Right kidney (tissue), 9 donors: ENCODE data around the gene MYO18B.
"Not testable (repeated sequence)": the region's sequence is repeated elsewhere in the genome, so short reads cannot be mapped to it uniquely, and the experiment has no call there.

ENCODE experiments used
- DNase-seq: peaks from one replicate; pipeline ENCODE4 v3.0.0-alpha.2; 2016
- long read RNA-seq, 8 donors: transcript quantifications; one replicate each; lab custom pipeline, GENCODE V29; 2026

The MYO18B gene, protein sequence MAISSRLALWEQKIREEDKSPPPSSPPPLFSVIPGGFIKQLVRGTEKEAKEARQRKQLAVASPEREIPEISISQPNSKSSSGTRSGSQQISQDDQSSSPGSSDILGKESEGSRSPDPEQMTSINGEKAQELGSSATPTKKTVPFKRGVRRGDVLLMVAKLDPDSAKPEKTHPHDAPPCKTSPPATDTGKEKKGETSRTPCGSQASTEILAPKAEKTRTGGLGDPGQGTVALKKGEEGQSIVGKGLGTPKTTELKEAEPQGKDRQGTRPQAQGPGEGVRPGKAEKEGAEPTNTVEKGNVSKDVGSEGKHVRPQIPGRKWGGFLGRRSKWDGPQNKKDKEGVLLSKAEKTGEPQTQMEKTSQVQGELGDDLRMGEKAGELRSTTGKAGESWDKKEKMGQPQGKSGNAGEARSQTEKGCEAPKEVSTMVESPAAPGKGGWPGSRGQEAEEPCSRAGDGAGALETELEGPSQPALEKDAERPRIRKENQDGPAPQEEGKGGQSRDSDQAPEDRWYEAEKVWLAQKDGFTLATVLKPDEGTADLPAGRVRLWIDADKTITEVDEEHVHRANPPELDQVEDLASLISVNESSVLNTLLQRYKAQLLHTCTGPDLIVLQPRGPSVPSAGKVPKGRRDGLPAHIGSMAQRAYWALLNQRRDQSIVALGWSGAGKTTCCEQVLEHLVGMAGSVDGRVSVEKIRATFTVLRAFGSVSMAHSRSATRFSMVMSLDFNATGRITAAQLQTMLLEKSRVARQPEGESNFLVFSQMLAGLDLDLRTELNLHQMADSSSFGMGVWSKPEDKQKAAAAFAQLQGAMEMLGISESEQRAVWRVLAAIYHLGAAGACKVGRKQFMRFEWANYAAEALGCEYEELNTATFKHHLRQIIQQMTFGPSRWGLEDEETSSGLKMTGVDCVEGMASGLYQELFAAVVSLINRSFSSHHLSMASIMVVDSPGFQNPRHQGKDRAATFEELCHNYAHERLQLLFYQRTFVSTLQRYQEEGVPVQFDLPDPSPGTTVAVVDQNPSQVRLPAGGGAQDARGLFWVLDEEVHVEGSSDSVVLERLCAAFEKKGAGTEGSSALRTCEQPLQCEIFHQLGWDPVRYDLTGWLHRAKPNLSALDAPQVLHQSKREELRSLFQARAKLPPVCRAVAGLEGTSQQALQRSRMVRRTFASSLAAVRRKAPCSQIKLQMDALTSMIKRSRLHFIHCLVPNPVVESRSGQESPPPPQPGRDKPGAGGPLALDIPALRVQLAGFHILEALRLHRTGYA (N-terminal part only)
- long read RNA-seq, donor 1, result 0 reads
- long read RNA-seq, donor 2, result 0 reads
- long read RNA-seq, donor 3, result 0 reads
- long read RNA-seq, donor 4, result 0 reads
- long read RNA-seq, donor 5, result 0 reads
- long read RNA-seq, donor 6, result 0 reads
- long read RNA-seq, donor 7, result 0 reads
- long read RNA-seq, donor 8, result 0 reads

GRCh38 chr22:25741692-25742626 is at the start of gene MYO18B:
Gene MYO18B, plus strand, starts transcription at chr22:25742188. Its CDS starts 18,905 bp downstream, at chr22:25761093.
- DNase-seq, result no peak

GRCh38 chr22:25692397-25693267 is 49.4 kb upstream of the MYO18B start:
- DNase-seq, result no peak

- no peak for DNase-seq
Measured at GRCh38 chr22:25693268-25693565, 48.8 kb upstream of the MYO18B start.

- DNase-seq, result no peak
Measured at GRCh38 chr22:25694196-25694907, 47.6 kb upstream of the MYO18B start.

DNA sequence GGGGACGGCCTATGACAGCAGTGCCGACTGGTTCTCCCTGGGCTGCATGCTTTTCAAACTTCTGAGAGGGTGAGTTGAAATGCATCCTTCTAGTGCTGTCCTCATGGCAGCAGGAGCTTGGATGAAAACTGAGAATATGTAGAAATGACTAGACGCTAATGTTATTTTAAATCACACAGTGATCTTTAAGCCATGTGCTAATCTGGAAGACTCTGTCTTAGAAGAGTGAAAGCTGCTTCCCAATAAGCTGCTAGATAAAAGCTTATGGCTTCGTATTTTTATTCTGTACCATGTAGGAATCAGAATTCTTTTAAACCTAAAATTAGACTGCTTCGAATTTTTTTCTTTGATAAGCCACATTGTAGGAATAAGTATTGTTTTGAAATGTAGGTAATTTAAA is 46.8 kb upstream of the MYO18B start:
- DNase-seq, result no peak

- peak; percentile 22 for DNase-seq
Measured at GRCh38 chr22:25696763-25697162, 45.2 kb upstream of the MYO18B start.

DNA sequence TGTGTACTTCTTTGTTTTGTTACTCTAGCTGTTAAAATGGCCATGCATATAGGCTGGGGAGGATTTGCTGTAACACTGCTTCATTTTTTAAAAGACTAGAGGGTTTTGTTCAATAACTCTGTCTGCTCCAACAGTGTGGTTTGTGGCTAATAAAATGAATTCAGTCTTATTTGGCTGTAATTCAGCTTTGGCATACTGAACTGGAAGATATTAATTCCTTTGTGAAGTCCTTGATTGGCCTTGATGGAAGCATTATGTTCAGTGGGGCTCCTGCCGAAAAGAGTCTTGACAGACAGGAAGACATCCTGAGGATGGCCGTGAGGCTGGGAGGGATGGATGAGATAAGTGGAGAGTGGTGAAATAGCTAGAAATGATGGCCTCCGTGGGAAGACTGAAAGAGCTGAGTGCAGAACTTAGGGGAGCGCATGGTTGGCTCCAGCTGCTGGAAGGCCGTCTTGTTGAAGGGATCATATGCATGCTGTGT is 44.8 kb upstream of the MYO18B start:
- DNase-seq, result no peak

GRCh38 chr22:25697978-25698377 is 44.0 kb upstream of the MYO18B start:
- DNase-seq, result no peak

DNA sequence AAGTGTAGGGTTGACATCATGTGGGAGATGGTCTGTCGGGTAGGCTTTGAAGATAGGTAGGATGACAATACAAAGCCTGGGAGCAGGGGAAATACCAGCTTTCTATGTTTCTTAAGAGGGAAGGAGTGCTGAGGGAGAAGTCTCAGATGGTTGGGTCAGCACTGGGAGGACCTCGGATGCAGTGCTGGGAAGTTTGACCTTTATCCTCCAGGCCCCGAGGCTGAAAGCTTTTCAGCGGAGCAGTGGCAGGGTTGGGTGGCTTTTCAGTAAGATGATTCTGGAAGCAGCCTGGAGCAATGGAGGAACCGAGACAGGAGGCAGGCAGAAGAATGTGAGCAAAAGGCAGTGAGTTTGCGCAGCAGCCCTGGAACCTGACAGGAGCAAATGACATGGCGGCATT is 43.5 kb upstream of the MYO18B start:
- DNase-seq, result no peak

DNA sequence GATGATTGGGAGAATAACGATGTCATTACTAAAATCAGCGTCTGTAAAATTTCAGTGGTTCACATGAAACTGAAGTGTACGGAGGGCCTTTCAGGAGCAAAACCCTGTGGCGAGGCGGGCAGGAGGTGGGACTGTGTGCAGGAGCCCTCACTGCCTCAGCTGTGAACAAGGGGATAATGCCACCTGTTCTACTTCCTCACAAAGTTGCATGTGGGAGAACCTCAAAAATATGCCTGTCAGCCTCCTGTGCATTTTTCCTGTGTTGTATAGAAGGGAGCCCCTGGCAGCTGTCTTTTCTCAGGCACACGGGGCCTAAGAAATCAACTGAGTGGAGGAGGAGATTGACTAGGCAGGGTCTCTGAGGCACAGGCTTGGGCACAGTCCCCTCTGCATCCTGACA is 43.0 kb upstream of the MYO18B start:
- no peak for DNase-seq

GRCh38 chr22:25701056-25701780 is 40.8 kb upstream of the MYO18B start:
- DNase-seq, result no peak

DNA sequence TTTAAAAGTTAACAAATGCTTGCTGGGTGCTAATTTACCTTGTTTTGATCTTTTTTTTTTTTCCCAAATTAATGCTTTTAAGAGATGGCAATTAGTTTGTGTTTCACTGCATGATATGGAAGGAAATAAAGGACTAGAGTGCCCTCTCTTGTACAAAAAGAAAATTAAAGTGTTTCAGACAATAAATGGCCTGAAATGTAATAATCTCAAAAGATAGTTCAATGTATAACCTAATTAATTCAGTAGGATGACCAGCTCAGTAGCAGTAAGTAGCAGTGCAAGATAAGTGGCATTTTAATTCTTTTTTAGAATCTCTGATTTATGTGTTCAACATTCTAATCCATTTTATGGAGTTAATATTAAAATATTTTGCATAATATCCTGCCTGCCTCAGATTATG is 39.9 kb upstream of the MYO18B start:
- no peak for DNase-seq

DNA sequence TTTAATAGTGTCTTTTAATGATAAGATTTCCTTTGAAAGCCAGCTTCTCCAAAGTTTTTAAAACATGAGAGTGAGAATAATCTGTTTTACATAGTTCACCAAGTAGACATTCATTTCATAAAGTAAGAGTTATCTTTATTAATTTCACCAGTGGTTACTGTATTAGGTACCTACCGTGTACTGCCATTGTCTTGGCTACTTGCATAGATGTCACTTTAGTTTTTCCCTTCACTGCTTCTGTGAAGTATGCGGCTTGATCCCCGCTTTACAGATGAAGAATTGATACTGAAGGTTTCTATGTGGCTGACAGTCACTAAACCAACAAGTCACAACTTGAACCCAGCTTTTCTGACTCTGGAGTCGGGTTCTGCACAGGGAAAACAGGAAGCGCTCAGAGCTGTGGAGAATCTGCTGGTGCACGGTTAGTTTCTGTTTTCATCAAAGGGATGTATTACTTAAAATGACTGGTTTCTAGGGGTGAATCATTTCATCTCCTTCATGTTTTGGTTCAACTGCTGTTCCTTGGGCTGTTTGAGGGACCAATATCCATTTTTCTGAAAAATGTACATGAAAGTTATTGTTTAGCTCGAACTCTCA is 39.3 kb upstream of the MYO18B start:
- no peak for DNase-seq

DNA sequence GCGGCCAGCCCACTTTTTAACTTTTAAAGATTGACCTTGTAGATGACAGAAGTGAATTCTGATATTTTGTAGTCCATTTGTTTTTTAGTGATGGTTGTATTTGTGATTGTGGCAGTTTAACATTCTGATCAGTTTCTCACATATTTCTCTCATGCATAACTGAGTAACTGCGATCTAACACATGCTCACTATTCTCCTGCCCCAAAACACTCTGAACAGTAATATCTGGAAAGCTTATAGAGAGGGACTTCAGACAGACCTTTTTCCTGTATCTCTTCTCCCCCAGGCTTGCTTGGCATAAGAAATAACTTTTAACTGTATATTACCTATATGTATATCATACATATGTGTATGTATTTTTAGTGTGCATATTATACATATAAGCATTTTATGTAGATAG is 37.3 kb upstream of the MYO18B start:
- no peak for DNase-seq

- no peak for DNase-seq
Measured at GRCh38 chr22:25706197-25706596, 35.8 kb upstream of the MYO18B start.

DNA sequence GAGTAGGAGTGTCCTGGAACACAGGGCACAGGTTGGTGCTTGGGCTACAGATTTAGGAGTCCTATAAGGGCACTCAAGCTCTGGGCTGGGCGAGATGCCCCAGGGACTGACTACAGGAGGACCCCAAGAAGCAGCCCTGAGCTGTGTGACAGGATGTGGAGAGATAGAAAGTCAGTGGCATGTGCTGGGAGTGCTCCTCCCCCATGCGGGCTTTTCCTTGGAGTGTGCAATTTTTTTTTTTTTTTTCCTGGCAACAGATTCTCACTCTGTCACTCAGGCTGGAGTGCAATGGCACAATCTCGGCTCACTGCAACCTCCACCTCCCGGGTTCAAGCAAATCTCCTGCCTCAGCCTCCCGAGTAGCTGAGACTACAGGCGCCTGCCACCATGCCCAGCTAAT is 33.6 kb upstream of the MYO18B start:
- not testable (repeated sequence) for DNase-seq

GRCh38 chr22:25709758-25710157 is 32.2 kb upstream of the MYO18B start:
- no peak for DNase-seq

GRCh38 chr22:25710501-25710900 is 31.5 kb upstream of the MYO18B start:
- no peak for DNase-seq
